Type B pancreatic cell (in vitro differentiated cells): ENCODE results near the gene ZFP36L2. TPM values are rescaled to one million over a fixed set of nuclear protein-coding genes. Genes with fewer than 3 reads are reported as not detected.

Source experiments
- DNase-seq: peaks from one replicate; pipeline ENCODE4 v3.0.0; 2021; ENCODE audit warnings: mixed read lengths; ENCODE audit not compliant: unreplicated experiment; ENCODE audit errors: extremely low spot score
- H3K27ac Mint-ChIP-seq: 2 replicates; pipeline ENCODE4 v1.8.0; 2021; ENCODE audit warnings: mild to moderate bottlenecking, mixed read lengths
- H3K27me3 Mint-ChIP-seq: 2 replicates; pipeline ENCODE4 v1.8.0; 2021; ENCODE audit warnings: mixed read lengths
- H3K36me3 Mint-ChIP-seq: 2 replicates; pipeline ENCODE4 v1.8.0; 2021; ENCODE audit warnings: mixed read lengths
- H3K4me1 Mint-ChIP-seq: one replicate; pipeline ENCODE4 v1.8.0; 2021; ENCODE audit warnings: mixed read lengths; ENCODE audit not compliant: unreplicated experiment
- H3K4me3 Mint-ChIP-seq: 2 replicates; pipeline ENCODE4 v1.8.0; 2021; ENCODE audit warnings: mild to moderate bottlenecking, mixed read lengths
- H3K9me3 Mint-ChIP-seq: 2 replicates; pipeline ENCODE4 v1.8.0; 2021; ENCODE audit warnings: mixed read lengths
- CTCF ChIP-seq: fragments of 200-600 bp; sonication (generic); conservative IDR thresholded peaks from 2 replicates; pipeline ENCODE4 v1.5.0; 2021; ENCODE audit warnings: antibody characterized with exemption, mild to moderate bottlenecking
- total RNA-seq: library from RNA; stranded (reverse); gene quantifications from 2 replicates; pipeline ENCODE4 v1.2.1, GENCODE V29; 2021; ENCODE audit warnings: low replicate concordance

The ZFP36L2 gene
- total RNA-seq, 1 donor from 2014 or later, result 198 TPM

- no peak overlapping the region for H3K4me3 Mint-ChIP-seq
- H3K27me3 Mint-ChIP-seq, result no peaks in the 10 kb centered on the region
- TF ChIP-seq CTCF, result no peak
- no peak for DNase-seq
- H3K36me3 Mint-ChIP-seq, result peaks cover 24% of the 10 kb centered on the region
- H3K9me3 Mint-ChIP-seq, result no peaks in the 10 kb centered on the region
- peak overlapping the region; percentile 40 for H3K27ac Mint-ChIP-seq
- H3K4me1 Mint-ChIP-seq, result peaks cover 5% of the 10 kb centered on the region
Observed at GRCh38 chr2:43238813-43239212, 12.4 kb upstream of the ZFP36L2 start.

- H3K4me1 Mint-ChIP-seq, result peaks cover 5% of the 10 kb centered on the region
- no peaks in the 10 kb centered on the region for H3K9me3 Mint-ChIP-seq
- H3K27ac Mint-ChIP-seq, result no peak overlapping the region
- no peak for DNase-seq
- no peak overlapping the region for H3K4me3 Mint-ChIP-seq
- H3K27me3 Mint-ChIP-seq, result no peaks in the 10 kb centered on the region
- peaks cover 23% of the 10 kb centered on the region for H3K36me3 Mint-ChIP-seq
- no peak for TF ChIP-seq CTCF
Observed at GRCh38 chr2:43238176-43238575, 11.8 kb upstream of the ZFP36L2 start.

GRCh38 chr2:43233218-43234212 lies 7.1 kb upstream of the ZFP36L2 start:
- no peak for DNase-seq
- H3K4me1 Mint-ChIP-seq, result peaks cover 32% of the 10 kb centered on the region
- no peak overlapping the region for H3K27ac Mint-ChIP-seq
- no peak for TF ChIP-seq CTCF
- H3K9me3 Mint-ChIP-seq, result no peaks in the 10 kb centered on the region
- no peaks in the 10 kb centered on the region for H3K27me3 Mint-ChIP-seq
- H3K4me3 Mint-ChIP-seq, result no peak overlapping the region
- H3K36me3 Mint-ChIP-seq, result peaks cover 15% of the 10 kb centered on the region

GRCh38 chr2:43230951-43231827 lies 4.8 kb upstream of the ZFP36L2 start:
- no peaks in the 10 kb centered on the region for H3K9me3 Mint-ChIP-seq
- peak overlapping the region; percentile 31 for H3K27ac Mint-ChIP-seq
- peaks cover 6% of the 10 kb centered on the region for H3K36me3 Mint-ChIP-seq
- H3K4me1 Mint-ChIP-seq, result peaks cover 34% of the 10 kb centered on the region
- no peak for TF ChIP-seq CTCF
- H3K27me3 Mint-ChIP-seq, result no peaks in the 10 kb centered on the region
- no peak for DNase-seq
- H3K4me3 Mint-ChIP-seq, result peak overlapping the region; percentile 44

- Mint-ChIP-seq H3K27me3 (no peaks in the 10 kb centered on the region), H3K4me3 (no peak overlapping the region), H3K27ac (no peak overlapping the region), H3K4me1 (peaks cover 34% of the 10 kb centered on the region), H3K9me3 (no peaks in the 10 kb centered on the region), H3K36me3 (peaks cover 5% of the 10 kb centered on the region)
- no peak for TF ChIP-seq CTCF
- DNase-seq, result no peak
Observed at GRCh38 chr2:43230351-43230885, 4.0 kb upstream of the ZFP36L2 start.
